H1 (cell line): ENCODE results near the gene TMEM18. TPM values are rescaled to one million over a fixed set of nuclear protein-coding genes. Genes with fewer than 3 reads are reported as not detected.

Experiments used
- ASH2L ChIP-seq: fragments of 200-600, 300-600 bp; sonication (generic); IDR thresholded peaks from one replicate; pipeline ENCODE4 v1.7.1; 2017; ENCODE audit warnings: low read length
- EP300 ChIP-seq, 2 experiments: IDR thresholded peaks; 1 replicate in 1 of 2; 2 replicates in 1 of 2; pipeline ENCODE4 v1.6.1; 2011 to 2012; ENCODE audit warnings: low read depth in 2 of 2, low read length in 2 of 2, mild to moderate bottlenecking in 2 of 2, borderline replicate concordance in 1 of 2, inconsistent platforms in 1 of 2, moderate library complexity in 1 of 2
- HDAC6 ChIP-seq: IDR thresholded peaks from one replicate; pipeline ENCODE4 v1.7.1; 2012; ENCODE audit warnings: low read depth, mild to moderate bottlenecking, inconsistent platforms, low read length, moderate library complexity
- JUN ChIP-seq: IDR thresholded peaks from 2 replicates; pipeline ENCODE4 v1.6.1; 2011; ENCODE audit warnings: low read depth, mild to moderate bottlenecking, improper control_type of control experiment, low read length
- KDM5A ChIP-seq: fragments of 200-600 bp; IDR thresholded peaks from 2 replicates; pipeline ENCODE4 v1.7.1; 2012; ENCODE audit warnings: mild to moderate bottlenecking, low read length, inconsistent platforms, mixed read lengths
- RXRA ChIP-seq: IDR thresholded peaks from 2 replicates; pipeline ENCODE4 v1.6.1; 2011; ENCODE audit warnings: low read depth, mild to moderate bottlenecking, low read length, moderate library complexity; ENCODE audit not compliant: insufficient read depth
- TBP ChIP-seq: IDR thresholded peaks from 2 replicates; pipeline ENCODE4 v1.6.1; 2011; ENCODE audit warnings: low read depth, low read length, improper control_type of control experiment
- polyA plus RNA-seq, 7 experiments: library from polyadenylated mRNA; depleted of rRNA in 3 of 7; stranded (reverse) in 5 of 7; unstranded in 2 of 7; fragments of >200 nt in 5 of 7; fragments of 200-250 nt in 2 of 7; gene quantifications; 1 replicate in 5 of 7; 2 replicates in 1 of 7; 4 replicates in 1 of 7; pipeline versions ENCODE4 v1.2.1 to v1.2.3, GENCODE V29; 2011 to 2013; ENCODE audit warnings: missing spikeins in 2 of 7, mixed read lengths in 2 of 7
- total RNA-seq: library from RNA; stranded (reverse); fragmentation: NEBNext Ultra II Directional; extraction: Animal tissue kit (Norgen Biotek cat#: 25700); gene quantifications from 2 replicates; pipeline ENCODE4 v1.2.1, GENCODE V29; 2021

TMEM18 gene
- total and polyA plus RNA-seq, 2 of the 8 experiments (the other 6 are each of a cell fraction or from before 2014, with no cell fraction given), result 22.4 to 27.1 TPM

DNA sequence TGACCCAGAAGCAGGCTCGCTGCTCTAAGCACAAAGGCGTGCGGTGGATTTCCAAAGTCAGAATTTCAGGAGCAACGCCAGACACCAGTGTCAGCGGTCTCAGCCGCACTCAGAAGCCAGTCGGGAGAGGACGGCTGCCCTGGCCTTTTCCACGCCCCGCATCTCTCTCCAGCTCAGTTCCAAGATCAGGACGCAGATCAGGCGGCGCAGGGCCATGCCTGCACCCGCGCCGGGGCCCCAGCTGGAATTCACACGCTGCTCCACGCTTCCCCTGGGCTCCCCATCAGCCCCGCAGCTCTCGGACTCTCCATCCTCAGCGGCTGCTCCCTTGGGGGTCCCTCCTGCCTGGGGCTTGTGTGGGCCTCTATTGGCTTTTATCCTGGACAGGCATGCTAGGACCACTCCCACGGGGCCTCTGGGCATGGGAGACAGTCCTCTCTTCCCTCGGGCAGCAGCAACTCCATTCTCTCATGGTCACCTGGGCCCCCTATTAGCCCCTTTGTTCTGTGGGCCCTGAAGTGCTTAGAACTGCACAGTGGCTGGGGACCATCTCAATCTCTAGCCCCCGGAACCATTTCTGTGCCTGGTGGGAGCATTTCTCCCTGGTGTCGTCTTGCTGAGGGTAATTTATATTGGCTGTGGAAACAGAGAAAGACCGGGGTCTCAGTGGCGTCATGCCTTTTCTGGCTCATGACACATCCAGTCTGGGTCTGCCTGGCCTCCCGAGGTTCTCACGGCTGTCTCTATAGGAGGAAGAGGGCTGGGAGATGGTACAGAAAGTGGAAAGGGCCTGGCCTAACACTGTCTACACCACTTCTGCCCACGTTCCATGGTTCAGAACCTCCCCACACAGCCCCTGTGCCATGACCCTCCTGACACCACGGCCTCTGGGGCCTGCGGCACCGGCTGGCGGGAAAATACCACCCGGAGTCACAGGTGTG is 14.9 kb upstream of the TMEM18 start (continued):
- TF ChIP-seq ASH2L (no peak), JUN (no peak), EP300 (IDR thresholded peaks at IDR 0.05; ENCODE audit: borderline replicate concordance in 1 of 2, low read depth in 2 of 2, low read length in 2 of 2) (no peak), TBP (no peak), RXRA (no peak), HDAC6 (no peak), KDM5A (no peak)
